Fibroblast of lung (primary cell): Measurements from ENCODE around the gene VIPR2. TPM values are rescaled to one million over a fixed set of nuclear protein-coding genes. Genes with fewer than 3 reads are reported as not detected.

ENCODE experiments used
- DNase-seq, 2 donors: peaks; one replicate each; pipeline versions ENCODE4 v3.0.0 to v3.0.0-alpha.2; 2010; ENCODE audit warnings: low read depth in 2 of 2
- H2AFZ ChIP-seq: 2 replicates; pipeline ENCODE4 v1.5.1; 2012; ENCODE audit warnings: low read length, control low read depth, inconsistent platforms
- H3K27ac ChIP-seq: 2 replicates; pipeline ENCODE4 v1.5.1; 2011; ENCODE audit warnings: low read length, control low read depth; ENCODE audit not compliant: insufficient read depth
- H3K27me3 ChIP-seq: 2 replicates; pipeline ENCODE4 v1.5.1; 2011; ENCODE audit warnings: mild to moderate bottlenecking, low read length; ENCODE audit not compliant: control insufficient read depth, insufficient read depth
- H3K36me3 ChIP-seq: 2 replicates; pipeline ENCODE4 v1.5.1; 2011; ENCODE audit warnings: low read length; ENCODE audit not compliant: control insufficient read depth, insufficient read depth
- H3K4me1 ChIP-seq: 2 replicates; pipeline ENCODE4 v1.5.1; 2011; ENCODE audit warnings: low read length; ENCODE audit not compliant: control insufficient read depth, insufficient read depth; ENCODE audit errors: extremely low read depth
- H3K4me2 ChIP-seq: 2 replicates; pipeline ENCODE4 v1.5.1; 2011; ENCODE audit warnings: low read length, control low read depth; ENCODE audit not compliant: insufficient read depth; ENCODE audit errors: extremely low read depth
- H3K4me3 ChIP-seq, 4 experiments: fragments of 200-600 bp in 1 of 4; sonication (generic) in 1 of 4; replicated peaks in 1 of 4; 2 replicates each; pipeline ENCODE4 v1.5.1; 2011 to 2016; ENCODE audit warnings: low read length in 4 of 4, low read depth in 3 of 4, mild to moderate bottlenecking in 3 of 4, control low read depth in 2 of 4, inconsistent platforms in 1 of 4, mixed read lengths in 1 of 4; ENCODE audit not compliant: insufficient read depth in 1 of 4; ENCODE audit errors: control extremely low read depth in 1 of 4
- H3K79me2 ChIP-seq: 2 replicates; pipeline ENCODE4 v1.5.1; 2012; ENCODE audit warnings: mild to moderate bottlenecking, low read length, inconsistent platforms; ENCODE audit not compliant: control insufficient read depth, insufficient read depth
- H3K9ac ChIP-seq: 2 replicates; pipeline ENCODE4 v1.5.1; 2011; ENCODE audit warnings: mild to moderate bottlenecking, low read length, control low read depth; ENCODE audit not compliant: insufficient read depth
- H3K9me3 ChIP-seq: 2 replicates; pipeline ENCODE4 v1.5.1; 2012; ENCODE audit warnings: low read depth, low read length; ENCODE audit not compliant: control insufficient read depth, insufficient read depth
- H4K20me1 ChIP-seq: 2 replicates; pipeline ENCODE4 v1.5.1; 2011; ENCODE audit warnings: low read length; ENCODE audit not compliant: control insufficient read depth, insufficient read depth; ENCODE audit errors: extremely low read depth
- EZH2 ChIP-seq: IDR thresholded peaks from 2 replicates; pipeline ENCODE4 v1.5.1; 2012; ENCODE audit warnings: low read length, control low read depth, mild to moderate bottlenecking; ENCODE audit errors: missing control alignments
- polyA plus RNA-seq, 2 donors: library from polyadenylated mRNA; depleted of rRNA in 1 of 2; stranded (reverse) in 1 of 2; unstranded in 1 of 2; fragments of >200 nt; gene quantifications; 2 replicates each; pipeline ENCODE4 v1.2.1, GENCODE V29; 2011 to 2012; ENCODE audit warnings: missing spikeins in 1 of 2
- total RNA-seq: library from RNA; depleted of rRNA; stranded (reverse); fragments of >200 nt; gene quantifications from 2 replicates; pipeline ENCODE4 v1.2.1, GENCODE V29; 2014
- TF ChIP-seq, protein P1 (sequence below), 2 donors: IDR thresholded peaks in 1 of 2; conservative IDR thresholded peaks in 1 of 2; 1 replicate in 1 of 2; 2 replicates in 1 of 2; pipeline ENCODE4 v1.5.1; 2011 to 2012; ENCODE audit warnings: low read length in 2 of 2, control low read depth in 1 of 2, inconsistent platforms in 1 of 2, low read depth in 1 of 2, mild to moderate bottlenecking in 1 of 2

VIPR2 gene
- total and polyA plus RNA-seq, 2 donors (not counting 1 experiment from before 2014, with no cell fraction given) = not detected

DNA sequence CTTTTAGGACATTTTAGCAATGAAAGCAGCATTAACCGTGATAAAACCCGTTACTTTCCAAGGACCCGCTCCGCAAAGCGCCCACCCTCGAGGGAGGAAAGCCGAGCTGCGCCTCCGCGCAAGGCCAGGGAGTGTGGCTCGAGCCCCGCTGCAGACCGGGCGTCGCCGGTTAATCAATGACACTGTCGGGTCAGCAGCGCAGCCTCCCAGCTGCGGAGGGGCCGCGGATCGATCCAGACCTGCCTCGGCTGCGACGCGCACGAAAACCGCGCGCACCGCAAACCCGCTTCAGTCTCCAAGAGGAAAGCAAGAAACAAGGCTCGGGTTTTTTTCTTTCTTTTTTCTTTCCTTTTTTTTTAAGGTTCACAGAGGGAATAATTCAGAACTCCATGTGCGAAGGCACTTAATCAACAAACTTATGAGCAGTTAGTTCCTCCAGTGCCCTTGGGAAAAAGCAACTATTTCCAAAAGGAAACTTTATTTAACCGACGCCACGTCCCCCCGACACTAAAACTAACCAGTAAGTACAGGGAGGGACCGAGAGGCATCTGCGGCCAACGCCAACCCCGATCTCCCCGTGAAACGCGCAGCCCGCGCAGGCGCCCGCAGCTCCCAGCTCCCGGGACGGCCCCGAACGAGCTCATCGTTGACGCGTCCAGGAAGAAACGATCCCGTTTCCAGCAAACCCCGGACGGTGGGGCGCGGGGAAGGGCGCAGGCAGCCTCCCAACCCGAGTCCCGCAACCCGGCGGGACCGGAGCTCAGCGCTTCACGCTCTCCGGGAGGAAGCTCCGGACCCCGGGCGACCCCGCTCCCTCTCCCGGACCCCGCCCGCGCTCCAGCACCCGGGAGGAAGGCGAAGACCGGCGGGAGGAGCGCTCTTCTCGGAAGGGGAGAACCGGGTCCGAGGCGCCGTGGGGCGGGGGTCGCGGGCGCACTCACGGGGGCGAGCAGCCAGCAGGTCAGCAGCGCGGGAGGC is 598 bp downstream of the VIPR2 start:
- Histone ChIP-seq H2AFZ (no peak overlapping the region), H3K27me3 (peaks cover 4% of the 10 kb centered on the region), H3K4me3 (no peak overlapping the region), H3K9me3 (no peaks in the 10 kb centered on the region), H3K27ac (no peak overlapping the region), H4K20me1 (no peaks in the 10 kb centered on the region), H3K79me2 (no peaks in the 10 kb centered on the region), H3K4me2 (no peak overlapping the region), H3K36me3 (no peaks in the 10 kb centered on the region), H3K9ac (no peak overlapping the region), H3K4me1 (no peaks in the 10 kb centered on the region)
- DNase-seq = no peak
- TF ChIP-seq, protein P1, sequence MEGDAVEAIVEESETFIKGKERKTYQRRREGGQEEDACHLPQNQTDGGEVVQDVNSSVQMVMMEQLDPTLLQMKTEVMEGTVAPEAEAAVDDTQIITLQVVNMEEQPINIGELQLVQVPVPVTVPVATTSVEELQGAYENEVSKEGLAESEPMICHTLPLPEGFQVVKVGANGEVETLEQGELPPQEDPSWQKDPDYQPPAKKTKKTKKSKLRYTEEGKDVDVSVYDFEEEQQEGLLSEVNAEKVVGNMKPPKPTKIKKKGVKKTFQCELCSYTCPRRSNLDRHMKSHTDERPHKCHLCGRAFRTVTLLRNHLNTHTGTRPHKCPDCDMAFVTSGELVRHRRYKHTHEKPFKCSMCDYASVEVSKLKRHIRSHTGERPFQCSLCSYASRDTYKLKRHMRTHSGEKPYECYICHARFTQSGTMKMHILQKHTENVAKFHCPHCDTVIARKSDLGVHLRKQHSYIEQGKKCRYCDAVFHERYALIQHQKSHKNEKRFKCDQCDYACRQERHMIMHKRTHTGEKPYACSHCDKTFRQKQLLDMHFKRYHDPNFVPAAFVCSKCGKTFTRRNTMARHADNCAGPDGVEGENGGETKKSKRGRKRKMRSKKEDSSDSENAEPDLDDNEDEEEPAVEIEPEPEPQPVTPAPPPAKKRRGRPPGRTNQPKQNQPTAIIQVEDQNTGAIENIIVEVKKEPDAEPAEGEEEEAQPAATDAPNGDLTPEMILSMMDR (conservative IDR thresholded peaks at IDR 0.05 in 1 of 2, IDR thresholded peaks at IDR 0.05 in 1 of 2; ENCODE audit: low read depth in 1 of 2, low read length in 2 of 2) = no peak
- TF ChIP-seq EZH2 = peak; percentile 25

- Histone ChIP-seq H3K4me1 (no peaks in the 10 kb centered on the region), H4K20me1 (no peaks in the 10 kb centered on the region), H3K9ac (no peak overlapping the region), H3K79me2 (no peaks in the 10 kb centered on the region), H3K27me3 (peaks cover 4% of the 10 kb centered on the region), H2AFZ (no peak overlapping the region), H3K27ac (no peak overlapping the region), H3K4me3 (no peak overlapping the region), H3K9me3 (no peaks in the 10 kb centered on the region), H3K4me2 (no peak overlapping the region), H3K36me3 (no peaks in the 10 kb centered on the region)
- no peak for DNase-seq
- TF ChIP-seq, protein P1 (conservative IDR thresholded peaks at IDR 0.05 in 1 of 2, IDR thresholded peaks at IDR 0.05 in 1 of 2; ENCODE audit: low read depth in 1 of 2, low read length in 2 of 2) = no peak
- no peak for TF ChIP-seq EZH2
Observed at GRCh38 chr7:159142730-159143129, 1.9 kb downstream of the VIPR2 start.

DNA sequence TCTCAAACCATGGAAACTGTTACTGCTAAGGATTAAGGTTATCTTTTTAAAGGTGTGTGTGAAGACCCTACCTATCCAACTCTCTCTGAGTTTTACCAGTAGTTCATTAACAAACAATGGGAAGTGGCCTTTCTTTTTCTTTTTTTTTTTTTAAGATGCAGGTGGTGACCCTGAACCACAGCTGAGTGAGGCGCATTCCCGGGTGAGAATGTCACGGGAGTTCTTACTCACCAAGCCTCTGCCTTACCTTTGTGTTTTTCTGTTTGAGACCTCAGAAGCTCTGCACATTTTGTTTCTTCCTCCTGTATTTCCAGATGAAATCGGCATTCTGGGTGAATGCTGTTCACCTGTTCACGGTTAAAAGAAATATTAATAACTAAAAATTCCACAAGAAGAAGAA is 2.5 kb downstream of the VIPR2 start:
- DNase-seq = no peak
- Histone ChIP-seq H3K36me3 (no peaks in the 10 kb centered on the region), H3K79me2 (no peaks in the 10 kb centered on the region), H3K4me3 (no peak overlapping the region), H4K20me1 (no peaks in the 10 kb centered on the region), H3K4me2 (no peak overlapping the region), H2AFZ (no peak overlapping the region), H3K9me3 (no peaks in the 10 kb centered on the region), H3K4me1 (no peaks in the 10 kb centered on the region), H3K9ac (no peak overlapping the region), H3K27me3 (peaks cover 4% of the 10 kb centered on the region), H3K27ac (no peak overlapping the region)
- TF ChIP-seq, protein P1 (conservative IDR thresholded peaks at IDR 0.05 in 1 of 2, IDR thresholded peaks at IDR 0.05 in 1 of 2; ENCODE audit: low read depth in 1 of 2, low read length in 2 of 2) = no peak
- TF ChIP-seq EZH2 = no peak
